Measurements from ENCODE around the gene CDHR1.

The CDHR1 gene

DNA sequence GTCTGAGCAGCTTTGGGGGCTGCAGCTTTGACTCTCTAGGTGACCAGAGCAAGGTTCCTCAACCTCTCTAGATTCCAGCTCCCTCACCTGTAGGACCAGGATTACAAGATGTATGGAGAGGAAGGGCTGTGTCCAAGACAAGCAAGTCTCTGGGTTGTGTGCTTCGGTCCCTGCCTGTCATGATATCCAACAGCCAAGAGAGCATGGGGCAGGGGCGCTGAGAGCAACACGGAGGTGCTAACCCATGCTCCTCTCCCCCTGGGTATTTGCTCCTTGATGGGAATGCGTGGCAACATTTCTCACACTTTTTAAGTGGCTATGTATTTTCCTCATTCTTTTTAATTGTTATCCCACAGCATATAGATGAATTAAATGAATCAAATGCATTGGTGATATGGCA lies 10.3 kb downstream of the CDHR1 start:
- Histone ChIP-seq H3K27me3 (ENCODE audit: low read length) (no peaks in the 10 kb centered on the region), H3K4me3 (ENCODE audit: insufficient read depth, low read length, poor library complexity, severe bottlenecking) (no peak overlapping the region), H3K79me2 (ENCODE audit: insufficient read depth, low read length) (no peaks in the 10 kb centered on the region), H3K36me3 (ENCODE audit: low read length) (no peaks in the 10 kb centered on the region), H3K4me2 (ENCODE audit: low read depth, low read length, poor library complexity, severe bottlenecking) (no peak overlapping the region), H2AFZ (ENCODE audit: low read depth, low read length, severe bottlenecking) (no peak overlapping the region), H3K9me2 (replicated peaks; ENCODE audit: insufficient read depth, low read length) (no peaks in the 10 kb centered on the region), H4K20me1 (ENCODE audit: low read depth, low read length) (no peaks in the 10 kb centered on the region), H3K27ac (ENCODE audit: low read depth, low read length) (no peak overlapping the region), H3F3A (ENCODE audit: insufficient read depth) (no peaks in the 10 kb centered on the region), H3K9ac (ENCODE audit: low read length) (no peak overlapping the region), H3K9me3 (ENCODE audit: insufficient read depth, low read length) (no peaks in the 10 kb centered on the region)
- TF ChIP-seq, protein P1, sequence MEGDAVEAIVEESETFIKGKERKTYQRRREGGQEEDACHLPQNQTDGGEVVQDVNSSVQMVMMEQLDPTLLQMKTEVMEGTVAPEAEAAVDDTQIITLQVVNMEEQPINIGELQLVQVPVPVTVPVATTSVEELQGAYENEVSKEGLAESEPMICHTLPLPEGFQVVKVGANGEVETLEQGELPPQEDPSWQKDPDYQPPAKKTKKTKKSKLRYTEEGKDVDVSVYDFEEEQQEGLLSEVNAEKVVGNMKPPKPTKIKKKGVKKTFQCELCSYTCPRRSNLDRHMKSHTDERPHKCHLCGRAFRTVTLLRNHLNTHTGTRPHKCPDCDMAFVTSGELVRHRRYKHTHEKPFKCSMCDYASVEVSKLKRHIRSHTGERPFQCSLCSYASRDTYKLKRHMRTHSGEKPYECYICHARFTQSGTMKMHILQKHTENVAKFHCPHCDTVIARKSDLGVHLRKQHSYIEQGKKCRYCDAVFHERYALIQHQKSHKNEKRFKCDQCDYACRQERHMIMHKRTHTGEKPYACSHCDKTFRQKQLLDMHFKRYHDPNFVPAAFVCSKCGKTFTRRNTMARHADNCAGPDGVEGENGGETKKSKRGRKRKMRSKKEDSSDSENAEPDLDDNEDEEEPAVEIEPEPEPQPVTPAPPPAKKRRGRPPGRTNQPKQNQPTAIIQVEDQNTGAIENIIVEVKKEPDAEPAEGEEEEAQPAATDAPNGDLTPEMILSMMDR (IDR thresholded peaks at IDR 0.05; ENCODE audit: insufficient read depth, low read length, poor library complexity, severe bottlenecking), result no peak
- TF ChIP-seq EZH2phosphoT487 (conservative IDR thresholded peaks at IDR 0.05; ENCODE audit: low read length), result no peak

DNA sequence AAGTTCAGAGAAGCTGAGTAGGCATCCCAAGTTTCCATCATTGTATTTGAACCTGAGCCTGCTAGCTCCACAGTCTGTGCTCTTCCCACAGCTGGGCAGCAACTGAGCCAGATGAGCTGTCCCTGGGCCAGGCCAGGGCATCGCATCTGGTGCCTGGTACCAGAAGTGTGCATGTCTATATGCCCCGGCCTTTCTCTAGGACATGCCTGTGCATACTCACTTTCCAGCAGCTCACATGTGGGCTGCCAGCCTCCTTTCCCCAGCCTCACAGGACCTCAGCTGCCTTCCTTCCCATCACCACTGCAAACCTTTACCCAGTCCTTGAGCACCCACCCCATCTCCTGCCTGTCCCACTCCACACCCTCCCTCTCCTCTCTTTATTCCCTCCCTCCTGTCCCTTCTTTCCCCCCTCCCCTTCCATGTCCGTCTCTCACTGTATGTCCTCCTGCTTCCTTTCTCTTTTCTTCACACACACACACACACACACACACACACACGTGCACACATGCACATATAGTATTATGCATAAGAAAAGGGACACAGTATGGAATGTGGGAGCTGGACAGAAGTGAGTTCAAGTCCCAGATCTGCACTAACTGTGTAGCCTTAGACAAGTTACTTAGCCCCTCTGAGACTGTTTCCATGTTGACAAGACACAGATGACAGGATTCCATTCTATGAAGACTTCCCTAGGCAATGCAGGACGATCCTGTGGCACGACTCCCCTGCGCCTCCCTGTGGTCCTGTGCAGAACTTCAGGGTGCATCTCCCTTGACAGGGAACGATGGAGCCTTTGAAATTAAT lies 10.9 kb downstream of the CDHR1 start:
- Histone ChIP-seq H3K4me2 (ENCODE audit: low read depth, low read length, poor library complexity, severe bottlenecking) (no peak overlapping the region), H2AFZ (ENCODE audit: low read depth, low read length, severe bottlenecking) (no peak overlapping the region), H3K9me3 (ENCODE audit: insufficient read depth, low read length) (no peaks in the 10 kb centered on the region), H3K27me3 (ENCODE audit: low read length) (no peaks in the 10 kb centered on the region), H3K27ac (ENCODE audit: low read depth, low read length) (no peak overlapping the region), H3F3A (ENCODE audit: insufficient read depth) (no peaks in the 10 kb centered on the region), H3K9me2 (replicated peaks; ENCODE audit: insufficient read depth, low read length) (no peaks in the 10 kb centered on the region), H3K79me2 (ENCODE audit: insufficient read depth, low read length) (no peaks in the 10 kb centered on the region), H3K36me3 (ENCODE audit: low read length) (no peaks in the 10 kb centered on the region), H4K20me1 (ENCODE audit: low read depth, low read length) (no peaks in the 10 kb centered on the region), H3K4me3 (ENCODE audit: insufficient read depth, low read length, poor library complexity, severe bottlenecking) (no peak overlapping the region), H3K9ac (ENCODE audit: low read length) (no peak overlapping the region)
- no peak for TF ChIP-seq EZH2phosphoT487 (conservative IDR thresholded peaks at IDR 0.05; ENCODE audit: low read length)
- TF ChIP-seq, protein P1 (IDR thresholded peaks at IDR 0.05; ENCODE audit: insufficient read depth, low read length, poor library complexity, severe bottlenecking), result peak; percentile 89

DNA sequence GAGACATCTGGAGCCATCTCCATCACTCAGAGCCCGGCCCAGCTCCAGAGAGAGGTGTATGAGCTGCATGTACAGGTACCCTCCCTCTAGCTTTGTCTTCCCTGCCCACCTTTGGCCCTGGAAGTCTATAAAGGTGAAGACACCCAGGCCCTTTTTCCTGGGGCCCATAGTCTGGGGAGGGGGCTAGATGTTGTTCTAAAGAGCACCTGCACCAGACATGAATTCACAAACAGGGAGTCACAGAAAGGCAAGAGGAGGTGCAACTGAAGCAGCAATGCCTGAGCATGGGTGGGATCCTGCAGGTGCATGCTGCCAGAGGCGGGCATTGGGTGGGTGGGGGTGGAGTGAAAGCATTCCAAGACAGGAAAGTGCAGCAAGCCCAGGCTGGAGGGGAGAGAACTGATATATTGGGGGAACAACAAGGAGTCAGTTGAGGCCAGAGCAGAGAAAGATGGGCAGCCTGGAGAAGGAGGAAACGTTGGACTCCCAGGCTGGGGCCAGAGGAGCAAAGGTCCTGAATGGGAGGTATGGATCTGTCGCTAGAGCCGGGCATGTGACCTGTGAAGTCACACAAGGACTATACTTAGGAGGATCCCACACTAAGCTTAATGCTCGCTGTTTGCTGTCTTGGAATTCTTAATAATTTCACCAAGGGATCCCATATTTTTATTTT lies 11.7 kb downstream of the CDHR1 start:
- H3K36me3 ChIP-seq (ENCODE audit: low read length), result no peaks in the 10 kb centered on the region
- H3K9me3 ChIP-seq (ENCODE audit: insufficient read depth, low read length), result no peaks in the 10 kb centered on the region
- H3K27me3 ChIP-seq (ENCODE audit: low read length), result no peaks in the 10 kb centered on the region
- no peaks in the 10 kb centered on the region for H4K20me1 ChIP-seq (ENCODE audit: low read depth, low read length)
- no peak overlapping the region for H3K4me2 ChIP-seq (ENCODE audit: low read depth, low read length, poor library complexity, severe bottlenecking)
- TF ChIP-seq, protein P1 (IDR thresholded peaks at IDR 0.05; ENCODE audit: insufficient read depth, low read length, poor library complexity, severe bottlenecking), result no peak
- no peak for TF ChIP-seq EZH2phosphoT487 (conservative IDR thresholded peaks at IDR 0.05; ENCODE audit: low read length)
- no peak overlapping the region for H3K4me3 ChIP-seq (ENCODE audit: insufficient read depth, low read length, poor library complexity, severe bottlenecking)
- no peak overlapping the region for H2AFZ ChIP-seq (ENCODE audit: low read depth, low read length, severe bottlenecking)
- no peak overlapping the region for H3K9ac ChIP-seq (ENCODE audit: low read length)
- H3K9me2 ChIP-seq (replicated peaks; ENCODE audit: insufficient read depth, low read length), result no peaks in the 10 kb centered on the region
- no peak overlapping the region for H3K27ac ChIP-seq (ENCODE audit: low read depth, low read length)
- no peaks in the 10 kb centered on the region for H3F3A ChIP-seq (ENCODE audit: insufficient read depth)
- no peaks in the 10 kb centered on the region for H3K79me2 ChIP-seq (ENCODE audit: insufficient read depth, low read length)

All from SU-DHL-6 (cell line).